ENCODE results near the gene SIGLEC8.
"Not testable (repeated sequence)": the region's sequence is repeated elsewhere in the genome, so short reads cannot be mapped to it uniquely, and the experiment has no call there.

The SIGLEC8 gene

DNA sequence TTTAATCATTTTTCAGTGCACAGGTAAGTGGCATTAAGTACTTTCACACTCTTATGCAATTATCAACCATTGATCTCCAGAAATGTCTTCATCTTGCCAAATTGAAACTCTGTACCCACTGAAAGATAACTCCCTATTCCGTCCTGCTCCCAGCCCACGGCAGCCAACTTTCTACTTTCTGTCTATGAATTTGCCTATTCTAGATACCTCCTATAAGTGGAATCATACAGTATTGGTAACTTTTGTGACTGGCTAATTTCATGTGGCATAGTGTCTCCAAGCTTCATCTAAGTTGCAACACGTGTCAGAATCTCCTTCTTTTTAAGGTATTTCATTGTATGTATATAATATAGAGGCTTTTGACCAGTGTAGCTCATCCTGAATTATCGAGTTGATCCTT lies 14.4 kb upstream of the SIGLEC8 start:
- no peak for DNase-seq

DNA sequence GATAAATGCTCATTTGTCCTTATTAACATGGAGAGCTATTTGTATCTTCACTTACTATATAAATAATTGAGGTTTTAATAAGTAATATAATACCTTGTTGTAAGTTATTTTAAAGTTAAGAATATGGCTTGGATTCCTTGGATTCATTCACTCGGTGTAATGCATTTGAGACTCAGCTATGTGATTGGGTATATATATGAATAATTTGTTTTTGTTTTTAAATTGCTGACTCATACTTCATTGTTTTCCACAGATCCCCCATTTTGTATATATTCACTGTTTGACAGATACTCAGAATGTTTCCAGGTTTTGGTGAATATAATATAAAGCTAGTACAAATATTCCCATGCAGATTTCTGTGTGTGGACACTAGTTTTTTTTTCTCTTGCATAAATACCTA lies 13.3 kb upstream of the SIGLEC8 start:
- DNase-seq: no peak

DNA sequence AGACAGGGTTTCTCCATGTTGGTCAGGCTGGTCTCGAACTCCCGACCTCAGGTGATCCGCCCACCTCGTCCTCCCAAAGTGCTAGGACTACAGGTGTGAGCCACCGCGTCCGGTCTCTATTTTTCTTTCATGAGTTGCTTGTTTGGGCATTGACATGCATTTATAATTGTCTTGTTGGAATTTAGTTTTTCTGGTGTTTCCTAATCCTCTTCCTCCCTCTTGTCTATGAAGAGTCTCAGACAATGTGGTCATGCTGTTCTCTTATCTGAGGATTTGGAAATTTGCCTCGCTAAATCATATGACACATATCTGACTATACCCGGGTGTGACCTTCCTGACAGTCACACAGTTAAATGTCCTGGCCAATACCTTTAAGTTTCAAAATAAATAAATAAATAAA lies 12.7 kb upstream of the SIGLEC8 start:
- DNase-seq: no peak

DNA sequence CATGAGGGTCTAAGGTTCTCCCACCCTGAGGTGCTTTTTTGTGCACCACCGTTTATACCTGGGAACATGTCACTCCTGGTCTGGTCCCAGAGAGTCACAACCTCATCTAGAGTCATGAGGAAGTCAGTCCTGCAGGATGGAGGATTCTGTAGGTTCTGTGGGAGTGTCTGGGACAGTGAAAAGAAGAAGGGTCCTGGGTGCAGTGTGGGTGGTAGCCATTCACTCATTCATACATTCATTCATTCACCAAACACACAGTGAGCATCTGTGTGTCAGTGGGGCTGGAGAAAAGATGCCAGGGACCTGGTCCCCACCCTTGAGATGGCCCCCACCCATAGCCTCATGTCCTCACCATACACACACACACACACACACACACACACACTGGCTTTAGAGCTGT lies 11.4 kb upstream of the SIGLEC8 start:
- DNase-seq: no peak

DNA sequence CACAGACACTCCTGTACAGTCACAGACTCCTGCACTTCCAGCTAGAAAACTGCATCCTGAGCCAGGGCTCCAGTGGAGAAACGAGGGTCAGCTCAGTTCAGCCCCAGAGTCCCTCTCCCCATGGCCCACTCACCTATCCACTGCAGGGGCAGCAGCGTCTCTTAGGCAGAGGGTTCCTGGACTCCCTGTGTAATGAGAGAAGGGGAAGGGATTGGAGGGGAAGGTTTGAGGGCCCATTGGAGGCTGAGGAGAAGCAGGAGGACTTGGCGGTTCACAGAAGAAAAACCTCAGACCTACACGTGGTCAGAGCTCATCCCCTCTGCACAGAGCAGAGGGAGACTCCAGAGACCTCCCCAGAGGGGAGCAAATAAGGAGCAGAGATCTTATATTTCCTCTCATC lies 10.9 kb upstream of the SIGLEC8 start:
- no peak for DNase-seq

DNA sequence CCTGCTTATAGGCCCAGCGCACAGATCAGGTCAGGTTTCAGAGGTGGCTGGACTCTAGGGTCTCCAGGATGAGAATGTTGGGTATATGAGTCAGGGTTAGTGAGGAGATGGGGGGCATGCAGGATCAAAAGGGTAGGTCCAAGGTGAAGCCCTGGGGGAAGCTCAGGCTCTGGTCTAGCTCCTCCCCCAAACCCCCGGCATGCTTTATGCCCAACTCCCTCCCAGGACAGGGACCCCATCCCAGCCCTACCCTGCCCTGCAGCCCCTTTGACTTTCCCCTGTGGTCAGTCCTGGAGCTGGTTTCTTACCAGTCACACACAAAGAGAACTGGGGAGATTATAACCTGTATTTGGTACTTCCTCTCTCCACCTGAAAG lies 10.3 kb upstream of the SIGLEC8 start:
- DNase-seq: no peak

DNA sequence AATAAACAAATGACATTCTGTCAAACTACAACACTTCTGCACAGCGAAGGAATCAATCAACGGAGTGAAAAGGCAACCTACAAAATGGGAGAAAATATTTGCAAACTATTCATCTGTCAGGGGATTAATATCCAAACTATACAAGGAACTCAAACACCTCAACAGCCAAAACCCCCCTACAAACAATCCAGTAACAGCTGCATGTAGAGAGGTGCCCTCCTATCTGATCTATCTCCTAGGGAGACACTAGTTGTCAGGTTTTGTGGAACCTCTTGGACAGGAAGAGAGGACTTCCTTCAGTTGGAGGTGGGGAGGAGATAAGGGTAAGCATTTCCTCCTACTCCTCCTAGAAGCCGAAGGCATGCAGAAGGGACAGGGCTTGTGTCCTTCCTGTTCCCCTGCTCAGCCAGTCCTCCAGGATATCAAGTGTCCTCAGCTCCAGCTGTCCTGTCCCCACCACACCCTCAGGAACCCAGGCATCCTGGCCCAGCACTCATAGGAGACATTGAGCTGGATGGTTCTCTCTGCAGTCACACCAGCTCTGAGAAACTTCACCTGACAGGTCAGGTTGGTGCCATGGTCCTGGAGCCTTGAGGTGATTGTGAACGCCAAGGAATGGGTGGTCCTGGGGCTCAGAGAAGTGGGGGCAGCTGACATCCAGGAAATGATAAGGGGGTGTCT lies 9.8 kb upstream of the SIGLEC8 start:
- DNase-seq: no peak

DNA sequence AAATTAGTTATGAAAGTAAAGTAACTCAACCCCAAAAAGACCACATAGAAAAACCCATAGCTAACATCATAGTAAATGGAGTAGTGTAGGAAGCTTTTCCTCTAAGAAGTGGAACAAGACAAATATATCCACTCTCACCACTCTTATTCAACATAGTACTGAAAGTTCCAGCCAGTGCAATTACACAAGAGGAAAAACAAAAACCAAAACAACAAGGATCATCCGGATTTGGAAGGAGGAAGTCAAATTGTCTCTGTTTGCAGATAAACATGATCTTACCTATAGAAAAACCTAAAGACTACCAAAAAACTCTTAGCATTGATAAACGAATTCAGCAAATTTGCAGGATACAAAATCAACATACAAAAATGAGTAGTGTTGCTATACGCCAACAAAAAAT lies 8.5 kb upstream of the SIGLEC8 start:
- no peak for DNase-seq

DNA sequence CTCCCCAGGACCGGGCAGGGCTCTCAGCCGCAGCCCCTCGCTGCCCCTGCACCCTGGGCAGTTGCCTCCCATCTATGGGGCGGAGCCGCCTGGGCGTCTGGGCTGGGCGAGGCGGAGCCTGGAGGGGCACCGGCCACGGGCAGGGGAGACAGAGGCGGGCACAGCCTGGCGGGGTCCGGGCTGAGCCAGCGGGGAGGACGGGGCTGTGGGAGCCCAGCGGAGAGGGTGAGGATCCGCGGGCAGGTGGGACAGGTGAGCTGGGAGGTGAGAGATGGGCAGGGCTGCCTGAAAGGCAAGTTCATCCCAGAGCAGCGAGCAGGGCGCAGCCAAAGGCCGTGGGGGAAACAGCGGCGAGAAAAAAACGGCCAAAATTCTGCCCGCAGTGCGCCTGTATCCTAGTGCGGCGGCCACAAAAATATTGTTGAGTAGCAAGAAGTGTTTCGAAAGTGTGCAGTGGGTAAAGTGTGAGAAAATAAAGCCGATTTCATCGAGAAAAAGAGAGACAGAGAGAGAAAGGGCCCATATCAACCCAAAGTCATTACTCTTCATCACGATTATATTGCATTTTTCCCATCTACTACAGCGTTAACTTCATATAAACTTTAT lies 5.8 kb upstream of the SIGLEC8 start:
- not testable (repeated sequence) for DNase-seq

DNA sequence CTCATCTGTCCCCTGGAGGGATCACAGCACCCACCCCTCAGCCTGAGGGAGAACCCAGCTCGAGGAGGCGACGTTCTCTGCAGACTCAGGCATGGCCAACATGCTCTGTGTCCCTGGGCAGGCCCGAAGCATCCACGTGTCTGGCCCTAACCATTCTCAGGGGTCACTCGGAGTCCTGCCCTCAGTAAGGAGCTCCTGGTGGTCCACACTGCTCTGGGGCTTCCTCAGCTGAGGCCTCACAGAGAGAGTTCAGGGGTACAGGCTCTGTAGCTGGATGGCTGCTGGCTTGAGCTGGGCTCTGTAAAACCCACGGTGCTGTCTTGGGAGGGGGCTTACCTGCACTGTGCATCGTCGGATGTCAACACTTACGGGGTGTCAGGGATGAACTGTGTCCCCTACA lies 4.4 kb upstream of the SIGLEC8 start:
- no peak for DNase-seq

DNA sequence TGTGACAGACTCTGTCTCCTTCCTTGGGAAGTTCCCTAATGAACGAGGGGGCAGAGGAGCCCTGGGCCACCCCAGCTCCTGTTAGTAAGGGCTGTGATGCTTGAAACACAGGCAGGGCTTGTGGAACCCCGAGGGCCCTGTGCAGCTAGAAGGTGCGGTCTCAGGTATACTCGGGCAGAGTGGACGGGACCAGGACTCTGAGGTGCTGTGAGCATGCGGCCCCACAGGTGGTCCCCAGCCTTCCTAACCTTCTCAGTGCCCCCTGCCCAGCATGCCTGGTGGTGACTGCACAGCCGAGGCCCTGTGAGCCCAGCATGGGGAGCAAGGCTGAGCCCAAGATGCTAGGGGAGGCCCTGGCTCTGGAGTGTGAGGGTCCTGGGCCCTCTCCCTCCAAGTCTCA lies 4.0 kb upstream of the SIGLEC8 start:
- DNase-seq: no peak

DNA sequence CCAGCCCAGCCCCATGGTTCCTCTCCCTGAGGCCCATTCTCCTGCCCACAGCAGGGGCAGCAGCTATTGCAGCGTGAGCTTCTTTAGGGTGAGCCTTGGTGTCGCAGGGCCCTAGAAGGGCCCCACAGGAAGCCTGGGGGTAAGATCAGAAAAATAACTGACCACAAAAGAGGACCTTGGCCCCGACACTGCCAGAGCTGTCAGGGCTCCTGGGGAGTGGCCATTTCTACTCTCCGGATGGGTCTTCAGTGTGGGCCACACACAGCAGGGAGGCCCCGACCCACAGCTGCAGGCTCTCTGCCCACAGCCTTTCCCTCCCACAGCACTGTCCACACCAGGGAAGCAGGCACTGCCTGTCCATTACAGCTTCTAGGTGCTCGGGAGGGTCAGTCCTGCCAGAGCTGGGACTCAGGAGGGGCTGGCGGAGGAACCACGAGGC lies 3.5 kb upstream of the SIGLEC8 start:
- DNase-seq: no peak

DNA sequence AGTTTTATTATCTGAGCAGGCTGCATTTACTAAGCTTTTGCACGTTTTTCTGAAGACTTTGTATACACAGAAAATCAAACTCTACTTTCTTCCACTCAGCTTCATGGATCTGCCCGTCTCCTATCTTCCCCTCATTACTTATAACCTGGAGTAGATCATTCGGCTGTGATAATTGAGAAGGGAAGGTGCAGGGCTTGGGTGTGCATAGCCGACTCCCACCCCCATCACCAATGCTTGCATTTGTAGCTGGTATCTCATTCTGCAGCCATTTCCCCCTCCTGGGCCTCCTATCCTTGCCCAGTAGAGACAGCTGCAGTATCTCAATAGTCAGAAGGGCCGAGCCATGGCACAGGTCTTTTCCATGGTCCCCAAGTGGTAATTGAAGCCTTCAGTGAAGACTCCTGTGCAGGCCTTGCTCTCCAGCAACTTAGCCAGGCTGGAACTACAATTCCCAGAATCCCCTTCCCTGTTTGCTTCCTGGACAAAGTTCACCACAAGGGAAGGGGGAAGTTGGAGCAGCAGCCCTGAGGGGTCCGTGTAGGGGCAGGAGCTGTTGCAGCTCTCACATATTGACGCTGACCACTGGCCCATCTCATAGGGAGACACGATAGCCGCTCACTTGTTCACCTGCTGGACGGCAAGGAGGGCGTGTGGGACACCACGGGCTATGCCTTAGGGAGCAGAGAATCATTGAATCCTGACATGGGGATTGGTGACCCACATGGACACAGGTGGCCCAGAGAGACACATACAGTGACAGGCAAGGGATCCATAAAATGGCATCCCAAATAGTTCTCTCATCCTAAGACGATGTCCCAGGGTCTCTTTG lies 2.1 kb upstream of the SIGLEC8 start:
- no peak for DNase-seq

DNA sequence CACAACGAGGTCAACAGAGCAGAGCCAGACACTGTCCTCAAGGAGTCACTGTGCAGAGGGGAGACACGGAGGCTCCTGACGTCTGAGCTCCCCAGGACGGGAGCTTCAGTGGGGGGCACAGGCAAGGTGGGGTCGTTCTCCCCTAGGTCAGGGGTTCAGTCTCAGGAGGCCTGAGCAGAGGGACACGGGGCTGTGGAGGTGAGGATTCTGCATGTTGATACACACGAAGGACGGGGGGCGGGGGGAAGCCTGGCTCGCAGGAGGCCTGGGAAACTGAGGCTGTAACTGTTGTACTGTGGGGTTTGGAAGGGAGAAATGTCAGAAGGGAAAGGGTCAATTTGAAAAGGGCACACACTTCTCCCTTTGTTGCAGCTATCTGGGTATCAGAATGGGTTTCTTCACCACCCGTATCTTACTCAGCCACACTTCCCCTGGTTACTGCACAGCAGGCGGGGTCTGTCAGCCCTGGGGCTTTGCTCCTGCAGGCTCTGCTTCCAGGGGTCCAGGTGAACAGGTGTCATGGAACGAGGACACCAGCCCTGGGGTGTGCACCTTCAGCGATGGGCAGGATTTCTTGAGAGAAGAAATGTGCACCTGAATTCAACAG lies 748 bp upstream of the SIGLEC8 start:
- DNase-seq: no peak

DNA sequence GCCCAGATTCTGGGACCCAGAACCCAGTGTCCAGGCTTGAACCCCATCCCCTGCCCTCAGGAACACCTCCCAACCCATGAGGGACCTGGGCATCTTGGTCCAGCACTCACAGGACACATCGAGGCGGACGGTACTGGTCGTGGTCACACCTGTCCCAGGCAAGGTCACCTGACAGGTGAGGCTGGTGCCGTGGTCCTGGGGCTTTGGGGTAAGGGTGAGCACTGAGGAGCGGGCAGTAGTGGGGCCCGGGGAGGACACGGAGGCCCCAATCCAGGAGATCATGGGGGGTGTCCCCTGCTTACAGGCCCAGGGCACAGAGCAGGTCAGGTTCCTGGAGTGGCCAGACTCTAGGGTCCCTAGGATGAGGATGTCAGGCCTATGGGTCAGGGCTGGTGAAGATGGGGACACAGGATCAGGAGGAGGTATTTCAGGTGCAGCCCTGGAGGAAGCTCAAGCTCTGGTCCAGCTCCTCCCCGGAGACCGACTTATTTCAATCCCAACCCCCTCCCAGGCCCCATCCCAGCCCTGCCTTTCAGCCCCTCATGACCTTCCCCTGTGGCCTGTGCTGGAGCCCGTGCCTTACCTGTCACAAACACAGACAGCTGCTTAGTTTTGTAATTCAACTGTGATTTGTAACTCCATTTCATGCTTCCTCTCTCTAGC lies 772 bp downstream of the SIGLEC8 start:
- no peak for DNase-seq

DNA sequence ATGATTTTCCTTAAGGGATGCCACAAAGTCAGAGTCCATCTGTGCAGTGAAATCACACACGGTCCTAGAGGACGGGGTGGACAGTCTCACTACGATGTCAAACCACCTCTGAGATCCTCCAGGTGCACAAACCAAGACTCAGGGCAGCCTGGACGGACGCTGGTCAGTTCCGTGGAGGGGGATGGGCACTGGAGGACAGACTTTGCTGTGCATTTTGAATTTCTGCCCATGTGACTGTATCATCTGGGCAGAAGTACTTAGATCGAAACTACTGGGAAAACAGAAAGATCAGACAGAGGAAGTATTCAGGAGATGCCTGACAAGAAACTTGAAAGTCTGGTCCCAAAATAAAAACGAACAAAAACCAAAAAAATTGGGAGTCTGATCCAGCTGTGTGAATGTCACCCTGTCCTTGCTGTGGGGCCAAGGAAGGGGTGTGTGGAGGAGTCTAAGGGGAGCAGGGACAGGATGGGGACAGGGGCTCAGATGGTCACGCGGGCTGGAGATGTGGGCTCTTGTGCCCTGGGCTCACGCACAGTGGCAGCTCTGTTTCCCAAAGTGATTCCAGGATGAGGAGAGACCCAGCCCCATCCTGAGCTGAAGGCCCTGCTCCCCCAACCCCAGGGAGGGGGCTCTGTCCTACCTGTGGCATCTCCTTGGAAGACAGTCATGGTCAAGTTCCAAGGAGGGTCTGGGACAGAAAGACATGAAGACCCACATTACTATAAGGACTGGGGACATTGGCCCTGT lies 1.5 kb downstream of the SIGLEC8 start:
- no peak for DNase-seq

DNA sequence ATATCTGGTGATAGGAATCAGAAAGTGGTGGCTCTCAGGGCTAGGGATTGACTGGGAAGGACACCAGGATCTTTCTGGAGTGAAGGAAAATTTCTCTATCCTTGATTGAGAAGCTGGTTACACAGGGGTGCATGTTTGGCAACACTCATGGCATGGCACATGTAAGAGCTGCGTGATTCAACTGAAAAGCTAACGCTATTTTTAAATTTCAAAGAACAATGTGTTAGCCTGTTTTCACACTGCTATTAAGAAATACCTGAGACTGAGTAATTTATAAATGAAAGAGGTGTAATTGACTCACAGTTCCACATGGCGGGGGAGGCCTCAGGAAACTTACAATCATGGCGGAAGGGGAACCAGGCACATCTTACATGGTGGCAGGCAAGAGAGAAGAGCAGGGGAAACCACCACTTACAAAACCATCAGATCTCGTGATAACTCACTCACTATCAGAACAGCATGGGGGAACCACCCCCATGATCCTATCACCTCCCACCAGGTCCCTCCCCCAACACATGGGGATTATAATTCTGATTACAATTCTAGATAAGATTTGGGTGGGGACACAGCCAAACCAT lies 7.4 kb downstream of the SIGLEC8 start:
- DNase-seq: no peak

DNA sequence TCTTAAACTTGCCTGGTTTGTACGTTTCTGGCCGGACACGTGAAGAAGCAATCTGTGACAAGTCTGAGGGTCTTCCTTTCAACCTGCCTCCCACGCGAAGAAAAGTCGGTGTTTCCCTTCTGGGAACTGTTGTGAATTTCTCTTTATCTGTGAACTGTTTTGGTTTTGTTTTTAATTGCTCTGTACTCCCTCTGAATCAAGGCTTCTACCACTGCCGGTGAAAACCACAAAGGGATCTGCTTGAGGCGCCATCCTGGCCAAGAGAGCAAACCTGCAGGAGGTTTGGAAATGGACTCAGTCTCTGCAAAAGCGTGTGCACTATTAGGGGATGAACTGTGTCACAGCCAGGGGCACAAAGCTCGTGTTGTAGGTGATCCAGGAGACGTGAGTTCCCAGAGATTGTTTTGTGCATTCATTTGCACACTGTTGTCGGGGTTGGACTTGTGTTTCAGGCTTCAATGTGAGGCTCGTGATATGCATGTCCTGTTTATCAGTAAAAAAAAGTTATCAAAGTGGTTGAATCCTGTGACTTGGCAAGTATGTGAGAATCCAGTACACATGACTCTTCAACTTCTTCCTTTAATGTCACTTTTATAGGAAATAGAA lies 9.7 kb downstream of the SIGLEC8 start:
- DNase-seq: no peak

DNA sequence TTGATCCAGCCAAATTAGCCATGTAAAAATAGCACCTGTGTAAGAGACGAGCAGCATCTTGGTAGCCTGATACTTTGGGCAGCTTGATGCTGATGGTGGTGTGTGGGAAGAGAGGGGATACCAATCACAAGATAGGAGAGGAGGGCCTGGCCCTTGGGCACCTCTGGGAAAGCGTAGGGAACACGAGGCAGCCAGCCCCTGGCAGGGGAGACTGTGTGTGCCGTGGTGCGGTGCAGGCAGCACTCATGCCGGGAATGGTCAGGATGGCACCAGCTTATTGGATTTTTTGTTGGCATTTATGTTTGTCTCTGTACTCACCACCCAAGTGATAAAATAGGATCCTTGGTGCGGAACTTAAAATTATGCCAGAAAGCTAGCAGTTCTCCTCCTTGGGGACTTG lies 10.2 kb downstream of the SIGLEC8 start:
- no peak for DNase-seq

DNA sequence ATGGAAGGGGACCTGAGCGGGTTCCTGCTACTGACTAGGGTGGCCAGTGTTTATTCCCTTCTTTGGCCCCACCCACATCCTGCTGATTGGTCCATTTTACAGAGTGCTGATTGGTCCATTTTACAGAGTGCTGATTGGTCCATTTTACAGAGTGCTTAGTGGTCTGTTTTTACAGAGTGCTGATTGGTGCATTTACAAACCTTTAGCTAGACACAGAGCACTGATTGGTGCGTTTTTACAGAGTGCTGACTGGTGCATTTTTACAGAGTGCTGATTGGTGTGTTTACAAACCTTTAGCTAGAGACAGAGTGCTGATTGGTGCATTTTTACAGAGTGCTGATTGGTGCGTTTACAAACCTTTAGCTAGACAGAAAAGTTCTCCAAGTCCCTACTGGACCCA lies 10.7 kb downstream of the SIGLEC8 start:
- not testable (repeated sequence) for DNase-seq

Measured in NCI-H524 (cell line).